ENCODE measurements around the gene SBSN.

Gene SBSN

DNA sequence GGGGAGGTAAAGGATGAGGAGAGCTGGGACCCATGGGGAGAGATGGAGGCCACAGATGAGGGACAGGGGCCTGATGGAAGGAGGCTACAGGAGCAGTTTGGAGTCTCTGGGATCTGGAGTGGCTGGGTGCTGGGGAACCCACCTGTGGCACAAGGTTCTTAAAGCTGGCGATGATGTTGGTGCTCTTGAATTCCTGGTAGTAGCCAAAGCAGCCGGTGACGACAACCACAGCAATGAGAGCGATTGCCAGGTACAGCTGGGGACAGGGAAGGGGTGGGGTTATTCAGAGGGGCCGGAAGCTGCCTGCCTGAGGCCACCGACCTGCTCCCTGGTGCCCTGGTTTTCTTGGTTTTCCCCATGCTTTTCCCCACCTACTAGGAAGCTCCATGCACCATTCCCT is 32.6 kb upstream of the SBSN start:
- H3K4me3 ChIP-seq (ENCODE audit: low read length, poor library complexity, severe bottlenecking) = no peak overlapping the region
- H3K9ac ChIP-seq (ENCODE audit: low read depth, low read length, poor library complexity, severe bottlenecking) = no peak overlapping the region
- H3K4me2 ChIP-seq (ENCODE audit: low read depth, low read length, poor library complexity, severe bottlenecking) = no peak overlapping the region
- TF ChIP-seq, protein P1, sequence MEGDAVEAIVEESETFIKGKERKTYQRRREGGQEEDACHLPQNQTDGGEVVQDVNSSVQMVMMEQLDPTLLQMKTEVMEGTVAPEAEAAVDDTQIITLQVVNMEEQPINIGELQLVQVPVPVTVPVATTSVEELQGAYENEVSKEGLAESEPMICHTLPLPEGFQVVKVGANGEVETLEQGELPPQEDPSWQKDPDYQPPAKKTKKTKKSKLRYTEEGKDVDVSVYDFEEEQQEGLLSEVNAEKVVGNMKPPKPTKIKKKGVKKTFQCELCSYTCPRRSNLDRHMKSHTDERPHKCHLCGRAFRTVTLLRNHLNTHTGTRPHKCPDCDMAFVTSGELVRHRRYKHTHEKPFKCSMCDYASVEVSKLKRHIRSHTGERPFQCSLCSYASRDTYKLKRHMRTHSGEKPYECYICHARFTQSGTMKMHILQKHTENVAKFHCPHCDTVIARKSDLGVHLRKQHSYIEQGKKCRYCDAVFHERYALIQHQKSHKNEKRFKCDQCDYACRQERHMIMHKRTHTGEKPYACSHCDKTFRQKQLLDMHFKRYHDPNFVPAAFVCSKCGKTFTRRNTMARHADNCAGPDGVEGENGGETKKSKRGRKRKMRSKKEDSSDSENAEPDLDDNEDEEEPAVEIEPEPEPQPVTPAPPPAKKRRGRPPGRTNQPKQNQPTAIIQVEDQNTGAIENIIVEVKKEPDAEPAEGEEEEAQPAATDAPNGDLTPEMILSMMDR (conservative IDR thresholded peaks at IDR 0.05; ENCODE audit: low read length) = no peak
- TF ChIP-seq EZH2phosphoT487 (IDR thresholded peaks at IDR 0.05; ENCODE audit: borderline replicate concordance) = no peak
- no peaks in the 10 kb centered on the region for H3K36me3 ChIP-seq (ENCODE audit: insufficient read depth, low read length)
- no peaks in the 10 kb centered on the region for H4K20me1 ChIP-seq (ENCODE audit: insufficient read depth, low read length, poor library complexity, severe bottlenecking)
- H3K27me3 ChIP-seq (ENCODE audit: insufficient read depth, low read length, poor library complexity, severe bottlenecking) = no peaks in the 10 kb centered on the region
- H3K9me3 ChIP-seq (ENCODE audit: insufficient read depth, low read depth, low read length) = no peaks in the 10 kb centered on the region
- H3K79me2 ChIP-seq (ENCODE audit: insufficient read depth, low read length) = no peaks in the 10 kb centered on the region
- no peak overlapping the region for H2AFZ ChIP-seq (ENCODE audit: low read length)
- H3F3A ChIP-seq (ENCODE audit: low read depth) = no peaks in the 10 kb centered on the region
- no peaks in the 10 kb centered on the region for H3K9me2 ChIP-seq (replicated peaks; ENCODE audit: low read depth, low read length)
- no peaks in the 10 kb centered on the region for H3K4me1 ChIP-seq (ENCODE audit: insufficient read depth, low read length, poor library complexity, severe bottlenecking)

DNA sequence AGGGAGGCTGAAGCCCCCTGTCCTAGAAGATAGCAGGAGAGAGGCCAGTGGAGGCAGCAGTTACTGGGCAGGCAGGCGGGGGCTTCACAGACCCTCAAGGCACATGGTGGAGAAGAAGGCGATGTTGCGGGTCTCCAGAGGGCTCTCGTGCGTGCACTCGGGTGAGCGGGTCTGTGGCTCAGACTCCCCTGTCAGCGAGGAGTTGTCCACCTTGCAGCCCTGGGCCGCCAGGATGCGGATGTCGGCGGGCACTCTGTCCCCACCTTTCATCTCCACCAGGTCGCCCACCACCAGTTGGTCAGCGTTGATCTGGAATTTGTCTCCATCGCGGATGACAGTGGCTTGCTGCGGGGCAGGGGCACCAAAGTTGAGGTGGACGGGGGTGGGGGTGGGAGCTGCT is 32.2 kb upstream of the SBSN start:
- Histone ChIP-seq H3F3A (ENCODE audit: low read depth) (no peaks in the 10 kb centered on the region), H3K9ac (ENCODE audit: low read depth, low read length, poor library complexity, severe bottlenecking) (no peak overlapping the region), H3K79me2 (ENCODE audit: insufficient read depth, low read length) (no peaks in the 10 kb centered on the region), H3K4me3 (ENCODE audit: low read length, poor library complexity, severe bottlenecking) (no peak overlapping the region), H2AFZ (ENCODE audit: low read length) (no peak overlapping the region), H3K9me2 (replicated peaks; ENCODE audit: low read depth, low read length) (no peaks in the 10 kb centered on the region), H3K4me2 (ENCODE audit: low read depth, low read length, poor library complexity, severe bottlenecking) (no peak overlapping the region), H3K36me3 (ENCODE audit: insufficient read depth, low read length) (no peaks in the 10 kb centered on the region), H3K27me3 (ENCODE audit: insufficient read depth, low read length, poor library complexity, severe bottlenecking) (no peaks in the 10 kb centered on the region), H3K4me1 (ENCODE audit: insufficient read depth, low read length, poor library complexity, severe bottlenecking) (no peaks in the 10 kb centered on the region), H3K9me3 (ENCODE audit: insufficient read depth, low read depth, low read length) (no peaks in the 10 kb centered on the region), H4K20me1 (ENCODE audit: insufficient read depth, low read length, poor library complexity, severe bottlenecking) (no peaks in the 10 kb centered on the region)
- TF ChIP-seq, protein P1 (conservative IDR thresholded peaks at IDR 0.05; ENCODE audit: low read length) = no peak
- TF ChIP-seq EZH2phosphoT487 (IDR thresholded peaks at IDR 0.05; ENCODE audit: borderline replicate concordance) = no peak

DNA sequence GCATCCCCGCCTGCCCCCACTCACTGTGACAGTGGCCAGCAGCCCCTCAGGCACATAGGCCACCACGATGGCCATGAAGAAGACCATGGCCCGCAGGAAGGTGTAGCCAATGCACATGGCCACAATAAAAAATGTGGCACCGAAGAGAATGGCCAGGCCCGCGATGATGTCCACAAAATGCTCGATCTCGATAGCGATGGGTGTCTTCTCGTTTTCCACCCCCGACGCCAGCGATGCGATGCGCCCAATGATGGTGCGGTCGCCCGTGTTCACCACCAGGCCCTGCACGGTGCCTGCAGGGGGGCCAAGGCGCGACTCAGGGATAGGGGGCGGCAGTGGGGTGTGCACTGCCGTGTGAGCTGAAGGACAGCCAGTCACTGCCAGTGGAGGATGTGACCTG is 31.7 kb upstream of the SBSN start:
- no peak overlapping the region for H3K4me2 ChIP-seq (ENCODE audit: low read depth, low read length, poor library complexity, severe bottlenecking)
- H3K4me3 ChIP-seq (ENCODE audit: low read length, poor library complexity, severe bottlenecking) = no peak overlapping the region
- no peaks in the 10 kb centered on the region for H3K79me2 ChIP-seq (ENCODE audit: insufficient read depth, low read length)
- no peaks in the 10 kb centered on the region for H3K36me3 ChIP-seq (ENCODE audit: insufficient read depth, low read length)
- H3K4me1 ChIP-seq (ENCODE audit: insufficient read depth, low read length, poor library complexity, severe bottlenecking) = no peaks in the 10 kb centered on the region
- no peak overlapping the region for H3K9ac ChIP-seq (ENCODE audit: low read depth, low read length, poor library complexity, severe bottlenecking)
- no peaks in the 10 kb centered on the region for H3K9me2 ChIP-seq (replicated peaks; ENCODE audit: low read depth, low read length)
- no peaks in the 10 kb centered on the region for H3K27me3 ChIP-seq (ENCODE audit: insufficient read depth, low read length, poor library complexity, severe bottlenecking)
- no peak for TF ChIP-seq EZH2phosphoT487 (IDR thresholded peaks at IDR 0.05; ENCODE audit: borderline replicate concordance)
- TF ChIP-seq, protein P1 (conservative IDR thresholded peaks at IDR 0.05; ENCODE audit: low read length) = no peak
- no peaks in the 10 kb centered on the region for H3K9me3 ChIP-seq (ENCODE audit: insufficient read depth, low read depth, low read length)
- H4K20me1 ChIP-seq (ENCODE audit: insufficient read depth, low read length, poor library complexity, severe bottlenecking) = no peaks in the 10 kb centered on the region
- H2AFZ ChIP-seq (ENCODE audit: low read length) = no peak overlapping the region
- no peaks in the 10 kb centered on the region for H3F3A ChIP-seq (ENCODE audit: low read depth)

All from Loucy (cell line).